Kidney epithelial cell (primary cell): ENCODE data around the gene FMO5. TPM values are rescaled to one million over a fixed set of nuclear protein-coding genes. Genes with fewer than 3 reads are reported as not detected.

ENCODE experiments used
- DNase-seq: peaks from one replicate; pipeline ENCODE4 v3.0.0-alpha.2; 2010; ENCODE audit warnings: low read depth
- H3K27me3 ChIP-seq: 2 replicates; pipeline ENCODE4 v1.6.0; 2011; ENCODE audit warnings: low read length; ENCODE audit not compliant: control insufficient read depth, insufficient read depth
- H3K36me3 ChIP-seq: 2 replicates; pipeline ENCODE4 v1.5.1; 2011; ENCODE audit warnings: low read length; ENCODE audit not compliant: control insufficient read depth, insufficient read depth
- H3K4me3 ChIP-seq: 2 replicates; pipeline ENCODE4 v1.5.1; 2011; ENCODE audit warnings: low read depth, mild to moderate bottlenecking, control low read depth, low read length
- CTCF ChIP-seq: IDR thresholded peaks from 2 replicates; pipeline ENCODE4 v1.5.1; 2011; ENCODE audit warnings: mild to moderate bottlenecking, moderate library complexity, low read length, control low read depth, inconsistent platforms; ENCODE audit not compliant: insufficient read depth, poor library complexity, severe bottlenecking
- total RNA-seq: library from RNA; depleted of rRNA; stranded (reverse); fragments of >200 nt; gene quantifications from 2 replicates; pipeline ENCODE4 v1.2.3, GENCODE V29; 2015

FMO5 gene
- 0.38 and 1.3 TPM in 2 replicates for total RNA-seq

GRCh38 chr1:147225193-147225730 is at the start of gene FMO5:
TSS of gene FMO5 (minus strand) at chr1:147225339. CDS start at chr1:147225029, 310 bp downstream.
- Histone ChIP-seq H3K27me3 (no peaks in the 10 kb centered on the region), H3K4me3 (peak within 1 kb of the TSS; percentile 53), H3K36me3 (no peaks in the 10 kb centered on the region)
- no peak for DNase-seq
- peak; percentile 9 for TF ChIP-seq CTCF

GRCh38 chr1:147273409-147274336 is 48.5 kb upstream of the FMO5 start:
- Histone ChIP-seq H3K4me3 (no peak overlapping the region), H3K27me3 (no peaks in the 10 kb centered on the region), H3K36me3 (no peaks in the 10 kb centered on the region)
- peak; percentile 37 for DNase-seq
- peak; percentile 24 for TF ChIP-seq CTCF

- H3K36me3 ChIP-seq, result no peaks in the 10 kb centered on the region
- no peak for DNase-seq
- no peak overlapping the region for H3K4me3 ChIP-seq
- no peaks in the 10 kb centered on the region for H3K27me3 ChIP-seq
- TF ChIP-seq CTCF, result no peak
Observed at GRCh38 chr1:147272042-147272441, 46.9 kb upstream of the FMO5 start.

- Histone ChIP-seq H3K36me3 (no peaks in the 10 kb centered on the region), H3K27me3 (no peaks in the 10 kb centered on the region), H3K4me3 (no peak overlapping the region)
- no peak for TF ChIP-seq CTCF
- DNase-seq, result no peak
Observed at GRCh38 chr1:147270721-147271120, 45.6 kb upstream of the FMO5 start.

GRCh38 chr1:147267711-147268110 is 42.6 kb upstream of the FMO5 start:
- no peak for DNase-seq
- H3K27me3 ChIP-seq, result no peaks in the 10 kb centered on the region
- TF ChIP-seq CTCF, result no peak
- no peak overlapping the region for H3K4me3 ChIP-seq
- H3K36me3 ChIP-seq, result no peaks in the 10 kb centered on the region
